T-helper 1 cell treated with Interleukin-12 subunit alpha and Interleukin-12 subunit beta and Interleukin-4 antibody, amounts not matched to agents 30 μg/mL and 1 μg/mL, for 36 hours (primary cell): ENCODE results near the gene SPATA21.
"Not testable (repeated sequence)": the region's sequence is repeated elsewhere in the genome, so short reads cannot be mapped to it uniquely, and the experiment has no call there.

Experiments
- H3K27ac Mint-ChIP-seq: one replicate; pipeline ENCODE4 v1.8.0; 2021; ENCODE audit warnings: mild to moderate bottlenecking, mixed read lengths
- H3K27me3 Mint-ChIP-seq: one replicate; pipeline ENCODE4 v1.8.0; 2021; ENCODE audit warnings: low read depth, mixed read lengths
- H3K36me3 Mint-ChIP-seq: one replicate; pipeline ENCODE4 v1.8.0; 2021; ENCODE audit warnings: low read depth, mixed read lengths
- H3K4me1 Mint-ChIP-seq: one replicate; pipeline ENCODE4 v1.8.0; 2021; ENCODE audit warnings: low read depth, mixed read lengths
- H3K4me3 Mint-ChIP-seq: one replicate; pipeline ENCODE4 v1.8.0; 2021; ENCODE audit warnings: mild to moderate bottlenecking, moderate library complexity, mixed read lengths
- H3K9me3 Mint-ChIP-seq: one replicate; pipeline ENCODE4 v1.8.0; 2021; ENCODE audit warnings: mixed read lengths

SPATA21 gene, protein sequence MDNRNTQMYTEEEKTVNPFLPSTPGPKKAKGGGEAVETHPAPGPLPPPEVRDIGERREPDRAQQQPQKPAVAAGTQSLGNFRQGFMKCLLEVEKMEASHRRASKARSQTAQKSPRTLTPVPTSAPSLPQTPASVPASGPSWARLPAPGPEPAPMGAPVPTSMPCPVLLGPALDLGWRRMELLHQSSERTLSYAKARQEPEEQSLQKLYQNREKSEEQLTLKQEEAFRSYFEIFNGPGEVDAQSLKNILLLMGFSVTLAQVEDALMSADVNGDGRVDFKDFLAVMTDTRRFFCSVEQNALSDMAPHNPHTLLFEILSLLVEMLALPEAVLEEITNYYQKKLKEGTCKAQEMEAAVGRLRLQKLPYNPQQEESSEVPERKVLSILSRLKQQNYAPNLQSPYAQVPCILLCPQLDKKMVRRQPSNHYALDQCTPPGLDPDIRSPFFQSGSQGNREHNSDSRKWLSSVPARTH

DNA sequence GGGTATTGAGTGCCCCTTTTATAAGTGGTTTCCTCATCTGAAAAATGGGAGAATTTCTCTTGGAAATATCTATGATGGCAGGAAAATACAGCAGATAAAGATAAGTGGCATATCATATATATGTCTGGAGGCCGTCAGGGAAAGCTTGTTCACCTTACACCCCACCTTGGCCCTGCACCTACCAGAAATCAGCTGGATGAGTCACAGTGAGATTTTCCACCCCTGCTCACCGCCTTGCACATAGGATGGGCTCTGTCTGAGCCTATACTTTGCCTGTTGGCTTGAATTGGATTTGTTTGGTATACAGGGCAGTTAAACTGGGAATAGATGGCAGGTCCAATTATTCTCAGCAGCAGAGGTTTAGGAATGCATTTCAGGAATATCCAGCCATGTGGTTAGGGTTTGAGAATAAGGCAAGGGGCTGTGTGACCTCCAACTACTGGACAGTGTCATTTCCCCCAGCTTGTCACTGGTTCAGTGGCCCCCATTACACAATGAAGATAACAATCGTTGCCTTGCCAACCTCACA lies at the start of gene SPATA21:
TSS of gene SPATA21 (minus strand) at position 479 of the 529 bp plus-strand sequence. CDS start 6,053 bp downstream, outside the sequence.
- Mint-ChIP-seq H3K4me3 (no peak within 1 kb of the TSS), H3K36me3 (peaks cover 7% of the 10 kb centered on the region), H3K9me3 (no peaks in the 10 kb centered on the region), H3K4me1 (peaks cover 8% of the 10 kb centered on the region), H3K27ac (peak within 1 kb of the TSS; percentile 26), H3K27me3 (peaks cover 6% of the 10 kb centered on the region)

DNA sequence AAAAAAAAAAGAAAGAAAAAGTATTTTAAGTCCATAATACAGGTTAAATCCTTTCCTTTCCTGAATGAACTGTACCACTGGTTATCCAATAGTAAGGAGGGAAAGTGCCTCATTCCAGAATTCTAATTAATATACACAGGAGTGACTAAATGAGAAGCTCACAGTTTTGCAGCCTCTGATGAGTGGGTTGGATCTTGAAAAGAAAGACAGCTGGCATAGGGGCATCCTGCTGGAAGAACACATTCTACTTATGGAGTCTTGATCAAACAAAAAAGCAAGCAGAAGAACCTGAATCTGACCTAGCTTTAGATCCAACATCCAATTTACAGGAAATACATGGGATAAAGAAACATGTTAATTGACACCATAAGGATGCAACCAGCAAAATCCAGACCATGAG lies 49.8 kb upstream of the SPATA21 start:
- H3K4me1 Mint-ChIP-seq, H3K27ac Mint-ChIP-seq, H3K4me3 Mint-ChIP-seq, H3K36me3 Mint-ChIP-seq, H3K9me3 Mint-ChIP-seq, H3K27me3 Mint-ChIP-seq: not testable (repeated sequence)

DNA sequence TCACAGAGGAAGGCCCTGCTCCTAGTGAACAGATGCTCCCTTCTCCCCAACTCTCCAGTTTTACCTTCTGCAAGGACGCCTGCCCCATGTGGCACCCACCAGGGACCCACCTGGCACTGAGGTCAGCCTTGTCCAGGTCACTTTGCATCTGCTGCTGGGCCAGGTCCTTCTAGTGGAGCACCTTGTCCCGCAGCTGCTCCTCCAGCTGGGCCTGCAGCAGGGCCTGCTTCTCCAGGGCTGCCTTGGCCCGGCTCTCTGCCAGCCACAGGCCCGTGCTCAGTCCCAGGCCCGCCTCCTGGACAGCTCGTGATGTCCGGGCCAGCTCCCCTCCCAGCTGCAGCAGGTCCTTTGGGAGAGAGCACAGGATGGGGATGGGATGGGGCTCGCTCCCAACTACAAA lies 49.1 kb upstream of the SPATA21 start:
- not testable (repeated sequence) for H3K4me3 Mint-ChIP-seq, H3K36me3 Mint-ChIP-seq, H3K27ac Mint-ChIP-seq, H3K9me3 Mint-ChIP-seq, H3K4me1 Mint-ChIP-seq, H3K27me3 Mint-ChIP-seq

DNA sequence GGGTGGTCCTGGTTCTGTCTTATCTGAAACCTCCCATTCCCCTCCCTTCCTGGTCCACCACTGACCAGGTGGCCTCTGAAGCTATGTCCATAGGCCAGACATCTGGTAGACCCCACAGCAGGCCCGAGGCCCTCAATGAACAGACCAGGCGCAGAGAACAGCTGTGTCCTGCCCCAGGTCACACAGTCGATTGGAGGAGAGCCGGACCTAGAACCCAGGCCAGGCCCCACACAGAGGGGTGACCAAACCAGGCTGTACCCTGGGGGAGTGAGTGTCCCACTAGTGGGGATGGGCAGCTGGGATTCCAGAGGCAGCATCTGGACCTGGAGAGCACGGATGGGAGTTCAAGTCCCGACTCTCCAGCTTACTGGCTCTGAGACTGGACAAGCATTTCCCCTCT lies 47.7 kb upstream of the SPATA21 start:
- Mint-ChIP-seq H3K4me3 (no peak overlapping the region), H3K9me3 (no peaks in the 10 kb centered on the region), H3K36me3 (peaks cover 8% of the 10 kb centered on the region), H3K4me1 (no peaks in the 10 kb centered on the region), H3K27me3 (no peaks in the 10 kb centered on the region), H3K27ac (no peak overlapping the region)

DNA sequence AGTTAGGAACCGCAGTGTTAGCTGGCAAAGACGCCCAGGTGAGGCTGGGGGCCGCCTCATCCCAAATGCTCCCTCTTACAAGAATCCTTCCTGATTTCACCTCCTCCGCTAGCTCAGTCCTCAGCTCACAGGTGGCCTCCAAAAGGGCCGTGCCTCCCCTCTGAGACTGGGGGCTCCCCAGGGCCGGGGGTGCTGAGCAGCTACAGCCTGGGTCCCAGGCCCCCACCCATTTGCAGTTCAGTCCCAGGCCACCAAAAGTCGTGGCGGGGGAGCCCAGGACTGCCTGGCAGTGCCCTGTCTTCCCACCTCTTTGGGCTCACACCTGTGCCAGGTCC lies 47.2 kb upstream of the SPATA21 start:
- Mint-ChIP-seq H3K4me3 (no peak overlapping the region), H3K27me3 (no peaks in the 10 kb centered on the region), H3K36me3 (peaks cover 8% of the 10 kb centered on the region), H3K9me3 (no peaks in the 10 kb centered on the region), H3K4me1 (no peaks in the 10 kb centered on the region), H3K27ac (no peak overlapping the region)

DNA sequence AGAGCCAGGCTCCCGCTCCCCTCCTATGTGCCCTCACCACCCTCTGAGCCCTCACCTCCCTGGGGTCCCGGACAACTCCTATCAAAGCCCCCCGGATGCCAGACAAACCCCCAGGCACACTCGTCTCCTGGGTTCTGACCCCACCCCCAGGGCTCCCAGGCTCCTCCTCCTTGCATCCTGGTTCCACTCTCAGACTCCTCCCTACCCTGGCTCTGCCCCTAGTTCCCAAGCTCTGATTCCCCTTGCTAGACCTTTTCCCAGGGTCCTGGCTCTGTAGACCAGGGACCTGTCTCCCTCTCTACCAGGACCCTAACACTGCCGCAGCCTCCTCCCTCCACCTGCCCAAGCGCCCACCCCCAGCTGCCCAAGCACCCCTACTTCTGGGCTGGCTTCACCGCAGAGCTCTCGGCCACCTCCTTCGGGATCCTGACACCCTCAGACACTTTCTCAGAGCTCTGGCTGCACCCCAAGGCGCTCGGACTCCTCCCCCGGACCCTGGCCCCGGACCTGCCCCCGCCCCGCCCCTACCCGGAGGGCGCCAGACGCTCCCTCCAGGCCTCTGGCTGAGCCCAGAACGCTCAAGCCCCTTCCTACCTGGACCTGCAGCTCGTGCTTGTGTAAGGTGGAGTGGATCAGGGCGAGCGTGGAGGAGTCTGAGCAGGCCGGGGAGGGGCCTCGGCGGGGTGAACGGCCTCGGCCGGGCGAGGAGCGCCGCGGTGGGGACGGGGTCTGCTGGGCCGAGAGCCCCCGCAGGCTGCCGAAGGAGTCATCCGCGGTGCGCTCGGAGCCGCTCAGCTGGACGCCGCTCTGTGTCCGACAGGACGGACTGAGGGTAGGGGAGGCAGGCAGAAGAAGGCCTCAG lies 46.6 kb upstream of the SPATA21 start:
- H3K36me3 Mint-ChIP-seq, H3K27ac Mint-ChIP-seq, H3K27me3 Mint-ChIP-seq, H3K4me3 Mint-ChIP-seq, H3K9me3 Mint-ChIP-seq, H3K4me1 Mint-ChIP-seq: not testable (repeated sequence)

DNA sequence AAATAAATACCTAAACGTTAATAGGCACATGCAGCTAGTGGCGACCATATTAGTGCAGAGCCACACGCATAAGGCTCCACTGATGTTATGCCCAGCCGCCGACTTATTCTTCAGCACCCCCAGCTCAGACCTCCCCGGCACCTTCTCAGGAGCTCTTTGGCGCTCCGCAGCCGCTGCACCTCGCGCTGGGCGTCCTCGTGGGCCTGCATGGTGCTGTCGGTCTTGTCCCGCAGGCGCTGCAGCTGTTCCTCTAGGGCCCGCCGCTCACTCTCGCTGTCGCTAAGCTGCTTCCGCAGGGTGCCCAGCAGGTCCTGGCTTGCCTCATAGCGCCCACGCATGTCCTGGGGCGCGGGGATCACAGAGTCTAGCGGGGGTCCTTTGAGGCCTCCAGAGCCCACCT lies 45.9 kb upstream of the SPATA21 start:
- H3K4me3 Mint-ChIP-seq, H3K9me3 Mint-ChIP-seq: not testable (repeated sequence)
- H3K36me3 Mint-ChIP-seq: peaks cover 12% of the 10 kb centered on the region

DNA sequence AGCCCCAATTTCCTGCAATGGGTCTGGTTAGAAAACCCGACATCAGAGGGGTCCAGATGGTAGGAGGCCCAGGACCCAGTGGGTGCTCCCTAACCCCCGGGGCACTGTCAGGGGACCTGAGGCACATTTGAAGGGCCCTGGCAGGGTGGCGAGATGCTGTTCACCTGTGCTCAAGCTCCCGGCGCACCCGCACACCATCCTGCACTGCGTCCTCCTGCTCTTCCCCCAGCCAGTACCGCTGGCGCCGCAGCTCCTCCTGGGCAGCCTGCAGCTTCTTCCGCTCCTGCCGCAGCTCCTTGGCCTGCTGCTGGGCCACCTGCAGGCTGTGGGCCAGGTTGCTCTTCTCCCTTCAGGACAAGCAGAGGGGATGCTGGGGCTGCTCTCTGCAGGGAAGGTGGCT lies 40.9 kb upstream of the SPATA21 start:
- no peaks in the 10 kb centered on the region for H3K27me3 Mint-ChIP-seq
- H3K4me3 Mint-ChIP-seq: no peak overlapping the region
- peaks cover 21% of the 10 kb centered on the region for H3K36me3 Mint-ChIP-seq
- no peaks in the 10 kb centered on the region for H3K4me1 Mint-ChIP-seq
- no peak overlapping the region for H3K27ac Mint-ChIP-seq
- no peaks in the 10 kb centered on the region for H3K9me3 Mint-ChIP-seq

More for the DNA sequence above, 45.9 kb upstream of the SPATA21 start:
- not testable (repeated sequence) for H3K27ac Mint-ChIP-seq, H3K4me1 Mint-ChIP-seq, H3K27me3 Mint-ChIP-seq

DNA sequence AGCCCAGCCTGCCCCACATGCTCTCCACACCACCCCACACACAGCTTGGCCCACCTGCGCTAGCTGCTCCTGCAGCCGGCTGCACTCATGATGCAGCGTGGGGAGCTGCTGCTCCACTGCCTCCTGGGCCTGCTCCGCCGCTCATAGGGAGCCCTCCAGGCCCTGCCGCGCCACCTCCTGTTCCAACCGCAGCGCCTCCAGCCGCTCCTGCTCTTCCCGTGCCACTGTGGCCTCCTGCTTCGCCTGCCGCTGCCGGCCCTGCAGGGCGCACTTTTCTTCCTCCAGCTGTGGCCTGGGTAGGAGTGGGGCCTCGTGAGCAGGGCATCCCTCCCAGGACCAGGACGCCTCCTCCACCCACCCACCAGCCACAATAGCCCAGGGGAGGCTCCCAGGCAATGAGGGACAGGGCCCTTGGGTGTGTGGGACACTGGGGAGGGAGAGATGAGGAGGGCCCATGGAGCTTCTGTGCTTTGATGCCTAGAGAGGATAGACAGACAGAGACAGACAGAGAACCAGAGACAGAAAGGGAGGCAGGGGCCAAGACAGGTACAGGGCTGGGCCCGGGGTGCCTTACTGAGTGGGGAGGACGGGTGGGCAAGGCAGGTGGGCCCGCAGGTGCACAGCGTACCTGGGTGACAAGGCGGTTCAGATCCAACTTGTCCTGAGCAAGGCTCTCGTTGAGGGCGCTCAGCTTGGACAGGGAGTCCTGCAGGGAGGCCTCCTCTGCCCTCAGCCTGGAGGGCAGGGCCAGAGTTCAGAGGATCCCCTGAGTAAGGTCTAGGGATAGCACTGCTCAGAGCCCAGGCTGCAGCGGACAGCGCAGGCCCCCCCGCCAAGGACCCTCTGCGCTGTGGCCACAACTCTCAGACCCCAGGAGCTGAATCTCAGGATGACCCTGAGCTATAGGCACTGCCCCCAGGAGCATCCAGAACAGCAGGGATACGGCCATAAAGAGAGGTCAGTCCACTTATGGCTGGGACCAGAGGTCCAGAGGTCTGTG lies 38.8 kb upstream of the SPATA21 start:
- H3K36me3 Mint-ChIP-seq: peaks cover 24% of the 10 kb centered on the region
- H3K4me3 Mint-ChIP-seq, H3K4me1 Mint-ChIP-seq, H3K27ac Mint-ChIP-seq, H3K9me3 Mint-ChIP-seq, H3K27me3 Mint-ChIP-seq: not testable (repeated sequence)

DNA sequence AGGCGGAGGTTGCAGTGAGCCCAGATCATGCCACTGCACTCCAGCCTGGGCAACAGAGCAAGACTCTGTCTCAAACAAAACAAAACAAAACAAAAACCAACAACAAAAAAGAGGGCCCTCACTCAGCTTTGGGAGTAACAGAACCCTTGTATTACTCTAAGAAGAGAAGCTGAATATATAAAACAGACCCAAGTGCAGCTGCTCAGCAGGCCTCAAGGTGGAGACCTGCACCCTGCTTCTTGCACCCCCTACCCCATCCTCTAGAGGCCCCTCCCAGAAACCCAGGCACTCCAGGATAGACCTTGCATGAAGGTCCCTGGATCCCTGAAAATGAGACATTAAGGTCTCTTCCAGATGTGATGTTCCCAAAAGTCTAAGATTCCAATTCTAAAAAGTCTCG lies 37.7 kb upstream of the SPATA21 start:
- H3K9me3 Mint-ChIP-seq, H3K4me1 Mint-ChIP-seq, H3K27me3 Mint-ChIP-seq, H3K27ac Mint-ChIP-seq, H3K4me3 Mint-ChIP-seq: not testable (repeated sequence)
- H3K36me3 Mint-ChIP-seq: peaks cover 21% of the 10 kb centered on the region

DNA sequence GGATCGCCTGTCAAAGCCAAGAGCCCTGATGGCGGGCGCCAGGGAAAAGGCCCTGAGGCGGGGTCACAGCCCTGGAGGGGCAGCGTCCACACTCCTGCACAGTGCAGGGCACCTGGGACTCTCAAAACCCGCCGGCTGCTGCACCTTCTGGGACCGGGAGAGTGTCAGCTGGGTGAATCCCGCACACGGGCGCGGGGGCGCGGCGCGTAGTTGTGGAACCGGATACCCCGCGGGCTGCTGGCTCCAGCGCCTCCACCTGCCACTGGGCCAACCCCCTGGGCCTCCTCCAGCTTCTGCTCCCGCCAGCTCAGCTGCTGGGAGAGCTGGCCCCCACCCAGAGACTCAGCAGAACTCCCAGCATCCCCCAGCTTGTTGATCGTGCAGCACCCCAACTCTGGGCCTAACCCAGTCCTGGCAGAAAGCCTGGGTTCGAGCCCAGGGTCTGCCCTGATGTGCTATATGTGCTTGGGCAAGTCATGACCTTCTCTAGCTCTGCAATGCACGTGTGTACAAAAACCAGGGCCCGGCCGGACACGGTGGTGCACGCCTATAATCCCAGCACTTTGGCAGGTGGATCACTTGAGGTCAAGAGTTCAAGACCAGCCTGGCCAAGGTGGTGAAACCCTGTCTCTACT lies 37.1 kb upstream of the SPATA21 start:
- Mint-ChIP-seq H3K36me3 (peaks cover 27% of the 10 kb centered on the region), H3K4me3 (no peak overlapping the region), H3K27me3 (no peaks in the 10 kb centered on the region), H3K27ac (no peak overlapping the region), H3K9me3 (no peaks in the 10 kb centered on the region), H3K4me1 (peaks cover 2% of the 10 kb centered on the region)

DNA sequence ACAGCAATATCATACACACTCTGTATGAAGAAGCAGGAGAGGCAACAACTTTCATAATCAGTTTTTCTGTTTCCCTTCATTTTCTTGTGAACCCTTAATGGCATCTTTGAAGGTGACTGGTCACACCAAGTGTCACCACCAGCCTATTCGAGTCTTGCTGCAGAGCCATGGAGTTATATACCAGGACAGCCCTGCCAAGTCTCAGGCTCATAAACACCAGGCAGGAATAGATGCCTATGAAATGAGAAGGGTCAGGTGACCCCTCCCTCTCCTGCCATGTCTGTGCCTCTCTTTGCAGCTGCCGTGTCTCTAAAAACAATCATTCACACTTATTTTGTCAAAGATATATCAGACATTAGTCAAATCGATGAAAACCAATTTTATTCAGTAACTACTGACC lies 31.3 kb upstream of the SPATA21 start:
- H3K27ac Mint-ChIP-seq: no peak overlapping the region
- H3K9me3 Mint-ChIP-seq: no peaks in the 10 kb centered on the region
- no peaks in the 10 kb centered on the region for H3K27me3 Mint-ChIP-seq
- H3K4me1 Mint-ChIP-seq: peaks cover 4% of the 10 kb centered on the region
- no peak overlapping the region for H3K4me3 Mint-ChIP-seq
- peaks cover 45% of the 10 kb centered on the region for H3K36me3 Mint-ChIP-seq

DNA sequence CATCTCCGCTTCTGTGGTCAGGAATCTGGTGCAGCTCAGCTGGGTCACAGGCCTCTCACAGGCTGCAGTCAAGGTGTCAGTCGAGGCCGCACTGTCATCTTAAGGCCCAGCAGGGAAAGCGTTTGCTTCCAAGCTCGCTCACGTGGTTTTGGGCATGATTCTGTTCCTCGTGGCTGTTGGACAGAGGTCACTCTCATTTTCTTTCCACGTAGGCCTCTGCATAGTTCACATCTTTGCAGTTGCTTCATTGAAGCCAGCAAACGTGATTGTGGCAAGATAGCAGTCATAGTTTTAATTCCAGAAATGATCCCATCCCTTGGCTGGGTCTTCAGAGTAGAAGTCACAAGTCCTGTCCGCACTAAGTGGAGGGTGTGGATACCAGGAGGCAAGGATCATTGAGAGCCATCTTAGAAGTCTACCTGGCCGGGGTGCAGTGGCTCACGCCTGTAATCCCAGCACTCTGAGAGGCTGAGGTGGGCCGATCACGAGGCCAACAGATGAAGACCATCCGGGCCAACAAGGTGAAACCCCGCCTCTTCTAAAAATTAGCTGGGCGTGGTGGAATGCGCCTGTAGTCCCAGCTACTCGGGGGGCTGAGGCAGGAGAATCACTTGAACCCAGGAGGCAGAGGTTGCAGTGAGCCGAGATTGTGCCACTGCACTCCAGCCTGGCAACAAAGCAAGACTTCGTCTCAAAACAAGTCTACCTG lies 27.8 kb upstream of the SPATA21 start:
- Mint-ChIP-seq H3K27ac (no peak overlapping the region), H3K4me3 (no peak overlapping the region), H3K4me1 (peaks cover 6% of the 10 kb centered on the region), H3K9me3 (no peaks in the 10 kb centered on the region), H3K36me3 (peaks cover 56% of the 10 kb centered on the region), H3K27me3 (no peaks in the 10 kb centered on the region)
